WERI-Rb-1 (cell line): ENCODE results near the gene HEMK1.

Experiments used
- DNase-seq: peaks from one replicate; pipeline ENCODE4 v3.0.0-alpha.2; 2020
- H3K27ac ChIP-seq: fragments of 250-450 bp; sonication (Bioruptor Pico); 2 replicates; pipeline ENCODE4 v1.5.1; 2020; ENCODE audit warnings: mild to moderate bottlenecking, moderate library complexity
- H3K27me3 ChIP-seq: fragments of 250-450 bp; sonication (Bioruptor Pico); 2 replicates; pipeline ENCODE4 v1.5.1; 2021; ENCODE audit warnings: mild to moderate bottlenecking, low read depth, moderate library complexity; ENCODE audit not compliant: insufficient read depth, severe bottlenecking
- H3K36me3 ChIP-seq: fragments of 250-450 bp; sonication (Bioruptor Pico); 2 replicates; pipeline ENCODE4 v1.5.1; 2020; ENCODE audit warnings: mild to moderate bottlenecking, moderate library complexity
- H3K4me3 ChIP-seq: 2 replicates; pipeline ENCODE4 v1.5.1; 2011; ENCODE audit warnings: low read depth, mild to moderate bottlenecking, control low read depth, low read length
- H3K9me3 ChIP-seq: fragments of 250-450 bp; sonication (Bioruptor Pico); 2 replicates; pipeline ENCODE4 v1.5.1; 2021; ENCODE audit warnings: mild to moderate bottlenecking, moderate library complexity; ENCODE audit not compliant: severe bottlenecking
- TF ChIP-seq, protein P1 (sequence below): IDR thresholded peaks from 2 replicates; pipeline ENCODE4 v1.5.1; 2011; ENCODE audit warnings: low read depth, mild to moderate bottlenecking, control low read depth, inconsistent platforms, low read length

HEMK1 gene

DNA sequence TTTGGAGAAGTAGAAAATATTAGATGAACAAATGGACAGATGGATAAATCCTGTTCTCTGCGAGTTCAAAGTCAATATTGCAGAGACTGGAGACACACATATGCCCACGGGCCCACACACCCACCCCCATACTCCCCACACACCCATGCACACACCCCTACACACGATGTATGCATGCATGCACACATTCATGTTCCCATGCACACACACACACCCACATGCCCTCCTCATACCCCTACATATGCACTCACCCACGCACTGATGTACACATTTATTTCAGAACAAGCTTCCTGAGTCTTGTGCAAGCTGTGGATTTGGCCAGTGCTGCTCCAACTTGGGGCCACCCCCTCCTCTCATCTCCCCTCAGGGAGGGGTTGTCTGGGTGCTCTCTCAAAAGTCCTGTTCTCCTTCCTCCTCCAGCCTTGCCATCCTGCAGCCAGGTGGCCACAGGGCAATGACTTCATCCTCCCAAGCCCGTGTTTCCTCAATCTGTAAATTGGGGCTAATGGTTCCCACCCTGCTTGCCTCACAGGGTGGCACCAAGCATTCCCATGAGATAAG lies 64.0 kb downstream of the HEMK1 start:
- H3K9me3 ChIP-seq = no peaks in the 10 kb centered on the region
- TF ChIP-seq, protein P1, sequence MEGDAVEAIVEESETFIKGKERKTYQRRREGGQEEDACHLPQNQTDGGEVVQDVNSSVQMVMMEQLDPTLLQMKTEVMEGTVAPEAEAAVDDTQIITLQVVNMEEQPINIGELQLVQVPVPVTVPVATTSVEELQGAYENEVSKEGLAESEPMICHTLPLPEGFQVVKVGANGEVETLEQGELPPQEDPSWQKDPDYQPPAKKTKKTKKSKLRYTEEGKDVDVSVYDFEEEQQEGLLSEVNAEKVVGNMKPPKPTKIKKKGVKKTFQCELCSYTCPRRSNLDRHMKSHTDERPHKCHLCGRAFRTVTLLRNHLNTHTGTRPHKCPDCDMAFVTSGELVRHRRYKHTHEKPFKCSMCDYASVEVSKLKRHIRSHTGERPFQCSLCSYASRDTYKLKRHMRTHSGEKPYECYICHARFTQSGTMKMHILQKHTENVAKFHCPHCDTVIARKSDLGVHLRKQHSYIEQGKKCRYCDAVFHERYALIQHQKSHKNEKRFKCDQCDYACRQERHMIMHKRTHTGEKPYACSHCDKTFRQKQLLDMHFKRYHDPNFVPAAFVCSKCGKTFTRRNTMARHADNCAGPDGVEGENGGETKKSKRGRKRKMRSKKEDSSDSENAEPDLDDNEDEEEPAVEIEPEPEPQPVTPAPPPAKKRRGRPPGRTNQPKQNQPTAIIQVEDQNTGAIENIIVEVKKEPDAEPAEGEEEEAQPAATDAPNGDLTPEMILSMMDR = no peak
- DNase-seq = no peak
- H3K27me3 ChIP-seq = no peaks in the 10 kb centered on the region
- no peak overlapping the region for H3K4me3 ChIP-seq
- H3K36me3 ChIP-seq = no peaks in the 10 kb centered on the region
- no peak overlapping the region for H3K27ac ChIP-seq

DNA sequence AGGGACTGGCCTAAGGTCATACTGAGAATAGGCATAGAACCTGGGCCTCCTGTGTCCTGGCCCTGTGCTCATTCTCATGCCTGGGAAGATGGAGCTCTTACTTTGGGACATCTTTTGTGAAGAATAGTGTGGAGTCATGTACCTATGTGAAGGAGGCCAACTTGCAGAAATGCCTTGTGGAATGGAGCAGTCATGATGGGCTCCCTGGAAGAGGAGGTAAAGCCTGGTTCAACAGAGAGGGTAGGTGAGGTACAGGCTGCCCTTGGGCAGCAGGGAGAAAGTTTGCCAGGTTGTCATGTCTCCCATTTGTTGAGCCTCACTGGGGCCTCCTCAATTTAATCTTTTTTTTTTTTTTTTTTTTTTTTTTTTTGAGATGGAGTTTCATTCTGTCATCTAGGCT lies 65.7 kb downstream of the HEMK1 start:
- Histone ChIP-seq H3K9me3 (no peaks in the 10 kb centered on the region), H3K27ac (no peak overlapping the region), H3K4me3 (no peak overlapping the region), H3K36me3 (no peaks in the 10 kb centered on the region), H3K27me3 (no peaks in the 10 kb centered on the region)
- no peak for DNase-seq
- TF ChIP-seq, protein P1 = no peak

DNA sequence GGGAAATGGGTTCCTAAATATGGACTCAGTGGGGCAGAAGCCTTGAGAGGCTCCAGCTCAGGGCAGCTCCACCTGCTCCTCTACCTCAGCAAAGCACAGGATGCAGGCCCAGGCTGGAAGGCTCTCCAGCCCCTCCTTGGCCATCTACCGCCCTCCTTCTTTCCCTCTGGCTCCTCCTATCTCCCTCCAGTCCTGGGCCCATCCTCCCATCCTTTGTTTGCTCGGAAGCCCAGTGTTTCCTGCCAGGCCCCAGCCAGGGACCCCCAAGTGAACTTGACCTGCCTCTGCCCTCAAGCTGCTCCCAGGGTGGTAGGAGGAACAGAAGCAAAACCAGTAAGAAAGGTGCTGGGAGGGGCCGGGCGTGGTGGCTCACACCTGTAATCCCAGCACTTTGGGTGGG lies 67.7 kb downstream of the HEMK1 start:
- Histone ChIP-seq H3K4me3 (no peak overlapping the region), H3K9me3 (no peaks in the 10 kb centered on the region), H3K27ac (no peak overlapping the region), H3K36me3 (peaks cover 3% of the 10 kb centered on the region; the same call in 1 of the 2 replicates), H3K27me3 (no peaks in the 10 kb centered on the region)
- DNase-seq = no peak
- TF ChIP-seq, protein P1 = no peak

DNA sequence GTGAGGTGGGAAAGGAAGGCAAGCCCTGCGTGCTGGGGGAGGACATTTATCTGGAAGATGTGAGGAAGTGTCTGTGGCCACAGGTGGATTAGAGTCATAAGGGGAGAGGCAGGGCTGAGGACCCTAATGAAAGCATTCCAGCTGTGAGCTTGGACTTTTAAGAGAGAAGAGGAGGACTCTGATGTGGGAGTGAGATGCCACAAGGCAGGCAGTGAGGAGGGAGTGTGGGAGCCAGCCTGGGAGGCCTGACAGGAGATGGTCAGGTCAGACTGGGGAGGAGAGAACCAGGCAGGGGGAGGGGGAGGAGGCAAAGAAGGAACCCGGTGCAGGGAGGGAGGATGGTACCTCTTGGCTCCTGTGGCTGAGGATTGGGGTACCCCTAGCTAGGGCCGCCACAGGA lies 68.6 kb downstream of the HEMK1 start:
- TF ChIP-seq, protein P1 = no peak
- DNase-seq = no peak
- no peak overlapping the region for H3K4me3 ChIP-seq
- no peak overlapping the region for H3K27ac ChIP-seq
- no peaks in the 10 kb centered on the region for H3K27me3 ChIP-seq
- H3K9me3 ChIP-seq = no peaks in the 10 kb centered on the region
- peaks cover 9% of the 10 kb centered on the region for H3K36me3 ChIP-seq

DNA sequence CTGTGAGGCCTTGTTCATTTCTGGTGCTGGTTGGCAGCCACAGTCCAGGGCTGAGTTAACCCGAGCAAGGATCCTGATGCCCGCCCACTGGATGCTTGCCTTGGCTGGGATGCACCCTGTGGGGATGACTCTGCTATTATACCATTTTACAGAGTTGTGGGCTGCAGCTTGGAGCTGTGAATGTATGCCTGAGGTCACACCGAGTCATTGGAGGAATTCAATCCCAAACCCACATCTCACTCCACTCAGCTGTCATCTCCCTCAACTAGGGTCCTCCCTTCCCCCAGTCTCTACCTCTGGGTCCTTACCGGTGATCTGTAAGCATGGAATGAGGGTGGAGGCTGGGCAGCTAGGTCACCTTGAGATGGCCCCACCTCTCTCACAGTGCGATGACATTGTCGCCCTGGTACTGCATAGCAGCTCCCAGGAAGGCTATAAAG lies 69.8 kb downstream of the HEMK1 start:
- Histone ChIP-seq H3K9me3 (no peaks in the 10 kb centered on the region), H3K4me3 (no peak overlapping the region), H3K36me3 (peaks cover 14% of the 10 kb centered on the region), H3K27ac (no peak overlapping the region), H3K27me3 (no peaks in the 10 kb centered on the region)
- DNase-seq = no peak
- TF ChIP-seq, protein P1 = no peak

DNA sequence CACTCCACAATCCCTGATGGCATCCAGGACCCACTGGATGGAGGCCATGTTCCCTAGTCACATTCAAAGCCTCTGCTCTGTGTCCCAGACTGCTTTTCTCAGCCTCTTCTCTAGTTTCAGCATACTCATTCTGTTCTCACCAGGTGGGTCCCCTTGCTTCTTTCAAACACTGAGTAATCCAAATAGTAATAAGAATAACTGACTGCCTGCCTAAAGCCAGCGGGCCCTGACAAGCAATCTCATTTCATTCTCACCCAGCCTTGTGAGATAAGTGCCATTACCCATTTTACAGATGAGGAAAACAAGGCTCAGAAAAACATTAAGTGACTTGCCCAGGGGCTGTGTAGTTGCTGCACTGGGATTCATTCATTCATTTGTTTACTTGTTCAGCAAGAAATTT lies 73.1 kb downstream of the HEMK1 start:
- no peak for DNase-seq
- Histone ChIP-seq H3K27ac (no peak overlapping the region), H3K4me3 (no peak overlapping the region), H3K9me3 (no peaks in the 10 kb centered on the region), H3K27me3 (no peaks in the 10 kb centered on the region), H3K36me3 (peaks cover 19% of the 10 kb centered on the region)
- TF ChIP-seq, protein P1 = no peak
